Smooth muscle cell (in vitro differentiated cells): Measurements from ENCODE around the gene DISP2. TPM values are rescaled to one million over a fixed set of nuclear protein-coding genes. Genes with fewer than 3 reads are reported as not detected.
A peak's percentile ranks its signal among the peaks of the same experiment; 100 is the strongest.

Source experiments
- DNase-seq: peaks from one replicate; lab custom pipeline; 2025; ENCODE audit not compliant: unreplicated experiment; lab: John Stamatoyannopoulos, UW
- H2AFZ ChIP-seq: fragments of 200-600 bp; sonication (generic); 2 replicates; pipeline ENCODE4 v1.6.0; 2016; ENCODE audit warnings: antibody characterized with exemption, low read depth, mild to moderate bottlenecking
- H3F3A ChIP-seq: fragments of 200-600 bp; sonication (generic); 2 replicates; pipeline ENCODE4 v1.6.0; 2017; ENCODE audit warnings: antibody characterized with exemption, low read depth
- H3K27ac ChIP-seq: fragments of 200-600 bp; sonication (generic); 2 replicates; pipeline ENCODE4 v1.5.1; 2016; ENCODE audit warnings: low read depth, mild to moderate bottlenecking
- H3K27me3 ChIP-seq: fragments of 200-600 bp; sonication (generic); 2 replicates; pipeline ENCODE4 v1.6.1; 2016; ENCODE audit warnings: low read depth, mild to moderate bottlenecking
- H3K36me3 ChIP-seq: fragments of 200-600 bp; sonication (generic); 2 replicates; pipeline ENCODE4 v1.5.1; 2016; ENCODE audit warnings: low read depth
- H3K4me1 ChIP-seq: fragments of 200-600 bp; sonication (generic); 2 replicates; pipeline ENCODE4 v1.5.1; 2016; ENCODE audit warnings: low read depth
- H3K4me2 ChIP-seq: fragments of 200-600 bp; sonication (generic); 2 replicates; pipeline ENCODE4 v1.6.0; 2016; ENCODE audit warnings: mild to moderate bottlenecking
- H3K4me3 ChIP-seq: fragments of 200-600 bp; sonication (generic); 2 replicates; pipeline ENCODE4 v1.5.1; 2016; ENCODE audit warnings: mild to moderate bottlenecking
- H3K79me2 ChIP-seq: fragments of 200-600 bp; sonication (generic); 2 replicates; pipeline ENCODE4 v1.6.0; 2016; ENCODE audit warnings: low read depth, mild to moderate bottlenecking
- H3K9ac ChIP-seq: fragments of 200-600 bp; sonication (generic); 2 replicates; pipeline ENCODE4 v1.6.0; 2016; ENCODE audit warnings: low read depth
- H3K9me3 ChIP-seq: fragments of 200-600 bp; sonication (generic); replicated peaks from 2 replicates; pipeline ENCODE4 v1.5.1; 2016; ENCODE audit warnings: low read depth
- H4K20me1 ChIP-seq: fragments of 200-600 bp; sonication (generic); 2 replicates; pipeline ENCODE4 v1.6.0; 2016; ENCODE audit warnings: low read depth
- CTCF ChIP-seq: fragments of 200-600 bp; sonication (generic); IDR thresholded peaks from 2 replicates; pipeline ENCODE4 v1.5.1; 2017; ENCODE audit warnings: borderline replicate concordance, mild to moderate bottlenecking, antibody characterized with exemption; ENCODE audit not compliant: insufficient read depth, poor library complexity, severe bottlenecking
- WGBS: methylation state at CpG from one replicate; pipeline ENCODE4 v1.1.7; 2016; ENCODE audit warnings: low lambda C conversion rate; 5-methylcytosine and 5-hydroxymethylcytosine counted together
- polyA plus RNA-seq: library from polyadenylated mRNA; unstranded; fragments of >200 nt; fragmentation: Nextera tagmentation; extraction: Ambion mirVana; gene quantifications from 2 replicates; pipeline ENCODE4 v1.2.1, GENCODE V29; 2016
- total RNA-seq: library from RNA; depleted of rRNA; stranded (reverse); fragments of >200 nt; gene quantifications from 2 replicates; pipeline ENCODE4 v1.2.3, GENCODE V29; 2014

DISP2 gene
- total and polyA plus RNA-seq, 2 experiments from 2014 or later, result 0.46 to 0.58 TPM

GRCh38 chr15:40334941-40335795, 22.9 kb upstream of the DISP2 start:
- Histone ChIP-seq H3K27me3 (no peaks in the 10 kb centered on the region), H2AFZ (no peak overlapping the region), H4K20me1 (no peaks in the 10 kb centered on the region), H3K36me3 (no peaks in the 10 kb centered on the region), H3F3A (peaks cover 20% of the 10 kb centered on the region), H3K4me2 (peak overlapping the region; percentile 67), H3K27ac (peak overlapping the region; percentile 87), H3K4me3 (no peak overlapping the region), H3K79me2 (no peaks in the 10 kb centered on the region), H3K9me3 (no peaks in the 10 kb centered on the region), H3K9ac (peak overlapping the region; percentile 7), H3K4me1 (peaks cover 29% of the 10 kb centered on the region)
- 91% methylated on average over 26 of the region's 26 CpGs for WGBS
- DNase-seq, result no peak
- TF ChIP-seq CTCF, result no peak

- Histone ChIP-seq H3K27ac (peak overlapping the region; percentile 87), H2AFZ (no peak overlapping the region), H3K4me2 (no peak overlapping the region), H3K27me3 (no peaks in the 10 kb centered on the region), H3K36me3 (no peaks in the 10 kb centered on the region), H3F3A (peaks cover 23% of the 10 kb centered on the region), H3K9ac (no peak overlapping the region), H3K9me3 (no peaks in the 10 kb centered on the region), H3K4me1 (peaks cover 32% of the 10 kb centered on the region), H3K79me2 (no peaks in the 10 kb centered on the region), H3K4me3 (no peak overlapping the region), H4K20me1 (no peaks in the 10 kb centered on the region)
- no peak for TF ChIP-seq CTCF
- no peak for DNase-seq
- 84% methylated on average over 13 of the region's 13 CpGs for WGBS
Measured at GRCh38 chr15:40335938-40336743, 21.9 kb upstream of the DISP2 start.

- H3K79me2 ChIP-seq, result no peaks in the 10 kb centered on the region
- H3K36me3 ChIP-seq, result no peaks in the 10 kb centered on the region
- H3F3A ChIP-seq, result peaks cover 29% of the 10 kb centered on the region
- DNase-seq, result no peak
- no peaks in the 10 kb centered on the region for H4K20me1 ChIP-seq
- H3K9me3 ChIP-seq, result no peaks in the 10 kb centered on the region
- no peak overlapping the region for H3K9ac ChIP-seq
- 59% methylated on average over 5 of the region's 5 CpGs for WGBS
- peaks cover 34% of the 10 kb centered on the region for H3K4me1 ChIP-seq
- H3K27me3 ChIP-seq, result no peaks in the 10 kb centered on the region
- H3K4me2 ChIP-seq, result no peak overlapping the region
- H3K27ac ChIP-seq, result peak overlapping the region; percentile 24
- TF ChIP-seq CTCF, result no peak
- H3K4me3 ChIP-seq, result no peak overlapping the region
- H2AFZ ChIP-seq, result no peak overlapping the region
Measured at GRCh38 chr15:40336744-40337122, 21.3 kb upstream of the DISP2 start.
